Measurements from ENCODE around the gene MESD. TPM values are rescaled to one million over a fixed set of nuclear protein-coding genes. Genes with fewer than 3 reads are reported as not detected.

MESD gene
- total and polyA plus RNA-seq, 2 of the 4 experiments (the other 2 are of a cell fraction), result 10.0 to 14.0 TPM

- H3K36me3 ChIP-seq (ENCODE audit: control insufficient read depth, insufficient read depth, low read length), result peaks cover 14% of the 10 kb centered on the region
- peak overlapping the region in 1 of 2 experiments; percentile 35; a peak in 2 of 4 replicates for H4K8ac ChIP-seq (ENCODE audit: low read depth in 2 of 2, low read length in 2 of 2)
- H2AK9ac ChIP-seq (replicated peaks; ENCODE audit: low read depth, low read length, poor library complexity), result peak overlapping the region; percentile 93
- dilution Hi-C loops (cut with HindIII; ENCODE audit: low sequenced_read_pairs, unreplicated experiment), result no loop called here
- 0% methylated on average over 16 of the region's 42 CpGs; no CpG with 5 or more reads in 1 of the 2 experiments for whole genome bisulfite sequencing, 2 experiments (ENCODE audit: extremely low coverage in 2 of 2, insufficient read length in 1 of 2)
- H4K5ac ChIP-seq (ENCODE audit: low read depth, low read length), result no peak overlapping the region
- H2BK120ac ChIP-seq (ENCODE audit: low read depth, low read length), result 0 out of 2 replicates have a peak overlapping the region, but pooled peaks have one; percentile 10
- intact Hi-C loops (cut with micrococcal nuclease), result loop anchor here (5.0 kb wide), 1 partner anchor 95 kb away; no protein-coding TSS in a partner anchor
- peaks cover 13% of the 10 kb centered on the region for H3K4me1 ChIP-seq (ENCODE audit: control insufficient read depth, insufficient read depth, low read length)
- H2AK5ac ChIP-seq (ENCODE audit: low read depth, low read length), result no peak overlapping the region
- no peak for TF ChIP-seq USF2 (IDR thresholded peaks at IDR 0.05; ENCODE audit: low read depth, low read length)
- TF ChIP-seq, protein P1, sequence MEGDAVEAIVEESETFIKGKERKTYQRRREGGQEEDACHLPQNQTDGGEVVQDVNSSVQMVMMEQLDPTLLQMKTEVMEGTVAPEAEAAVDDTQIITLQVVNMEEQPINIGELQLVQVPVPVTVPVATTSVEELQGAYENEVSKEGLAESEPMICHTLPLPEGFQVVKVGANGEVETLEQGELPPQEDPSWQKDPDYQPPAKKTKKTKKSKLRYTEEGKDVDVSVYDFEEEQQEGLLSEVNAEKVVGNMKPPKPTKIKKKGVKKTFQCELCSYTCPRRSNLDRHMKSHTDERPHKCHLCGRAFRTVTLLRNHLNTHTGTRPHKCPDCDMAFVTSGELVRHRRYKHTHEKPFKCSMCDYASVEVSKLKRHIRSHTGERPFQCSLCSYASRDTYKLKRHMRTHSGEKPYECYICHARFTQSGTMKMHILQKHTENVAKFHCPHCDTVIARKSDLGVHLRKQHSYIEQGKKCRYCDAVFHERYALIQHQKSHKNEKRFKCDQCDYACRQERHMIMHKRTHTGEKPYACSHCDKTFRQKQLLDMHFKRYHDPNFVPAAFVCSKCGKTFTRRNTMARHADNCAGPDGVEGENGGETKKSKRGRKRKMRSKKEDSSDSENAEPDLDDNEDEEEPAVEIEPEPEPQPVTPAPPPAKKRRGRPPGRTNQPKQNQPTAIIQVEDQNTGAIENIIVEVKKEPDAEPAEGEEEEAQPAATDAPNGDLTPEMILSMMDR (conservative IDR thresholded peaks at IDR 0.05; ENCODE audit: low read depth, low read length), result no peak
- TF ChIP-seq MAZ (IDR thresholded peaks at IDR 0.05; ENCODE audit: borderline replicate concordance, low read depth, low read length), result no peak
- no peak for TF ChIP-seq NFE2L2 (IDR thresholded peaks at IDR 0.05; ENCODE audit: low read depth, low read length)
- no peak for TF ChIP-seq MXI1 (IDR thresholded peaks at IDR 0.05; ENCODE audit: borderline replicate concordance, low read depth, low read length)
- no peak for TF ChIP-seq BHLHE40 (IDR thresholded peaks at IDR 0.05; ENCODE audit: low read depth, low read length)
- no peak for TF ChIP-seq RCOR1 (IDR thresholded peaks at IDR 0.05; ENCODE audit: insufficient replicate concordance, low read length)
- TF ChIP-seq CHD1 (IDR thresholded peaks at IDR 0.05; ENCODE audit: low read depth, low read length), result no peak
- no peak for TF ChIP-seq CEBPB (IDR thresholded peaks at IDR 0.05; ENCODE audit: low read depth, low read length)
- TF ChIP-seq FOS (IDR thresholded peaks at IDR 0.05; ENCODE audit: low read depth, low read length), result no peak
- TF ChIP-seq RAD21 (IDR thresholded peaks at IDR 0.05; ENCODE audit: low read length), result no peak
- H4K20me1 ChIP-seq (ENCODE audit: insufficient read depth, low read length), result peaks cover 36% of the 10 kb centered on the region
- peaks cover 30 to 48% of the 10 kb centered on the region in 2 experiments for H3K79me1 ChIP-seq (ENCODE audit: low read depth in 1 of 2, low read length in 2 of 2)
- H3K9me1 ChIP-seq (ENCODE audit: insufficient read depth, low read length), result peaks cover 3% of the 10 kb centered on the region; the same call in 1 of the 2 replicates
- H3K56ac ChIP-seq (ENCODE audit: extremely low read depth, insufficient read depth, low read length), result no peak overlapping the region
- H4K91ac ChIP-seq (ENCODE audit: insufficient read depth, low read depth, low read length), result no peak overlapping the region; the same call in 1 of the 2 replicates
- no peaks in the 10 kb centered on the region for H3K9me3 ChIP-seq (ENCODE audit: control insufficient read depth, insufficient read depth, low read length)
- peak overlapping the region; percentile 89 for H3K4me3 ChIP-seq (ENCODE audit: insufficient read depth, low read depth, low read length)
- H2BK20ac ChIP-seq (ENCODE audit: low read depth, low read length), result no peak overlapping the region
- peak overlapping the region; percentile 76 for H3K9ac ChIP-seq (ENCODE audit: low read depth, low read length)
- H2BK5ac ChIP-seq (ENCODE audit: low read depth, low read length, poor library complexity, severe bottlenecking), result peak overlapping the region; percentile 55
- peak overlapping the region; percentile 96 for H2AFZ ChIP-seq (replicated peaks; ENCODE audit: low read length, poor library complexity)
- H3K23ac ChIP-seq (ENCODE audit: low read depth, low read length), result no peak overlapping the region
- no peak overlapping the region for H3K14ac ChIP-seq (replicated peaks; ENCODE audit: low read depth, low read length)
- ATAC-seq (ENCODE audit: low read depth) (peak; percentile 36), DNase-seq (no peak)
- in situ Hi-C loops (cut with MboI; ENCODE audit: low sequenced_read_pairs), result no loop called here
- BruUV-seq (replicated peaks), result no TSS peak
- ChIA-PET POLR2A (ENCODE audit: unreplicated experiment) (no interaction called here), CTCF (no interaction called here)
- H3K27me3 ChIP-seq (ENCODE audit: control insufficient read depth, insufficient read depth, low read length), result no peaks in the 10 kb centered on the region
- H3K18ac ChIP-seq (ENCODE audit: low read depth, low read length), result no peak overlapping the region; the same call in 1 of the 2 replicates
- peak overlapping the region; percentile 77 for H3K27ac ChIP-seq (ENCODE audit: insufficient read depth, low read length)
- H2BK15ac ChIP-seq (ENCODE audit: low read depth, low read length), result no peak overlapping the region
- peak overlapping the region; percentile 46; the same call in 1 of the 2 replicates for H3K4ac ChIP-seq (ENCODE audit: low read depth, low read length)
- peak overlapping the region; percentile 52 for H3K4me2 ChIP-seq (ENCODE audit: low read depth, low read length)
These were observed 12.4 kb upstream of the MESD start for GRCh38 chr15:81002009-81002330.

All from IMR-90 (cell line).